HG03097 (cell line): ENCODE results near the gene EIF2AK3.

Experiments
- ATAC-seq: cut with Tn5 transposase; IDR thresholded peaks from one replicate; pipeline ENCODE4 v1.9.1; 2021; ENCODE audit not compliant: unreplicated experiment, low FRiP score

The EIF2AK3 gene

DNA sequence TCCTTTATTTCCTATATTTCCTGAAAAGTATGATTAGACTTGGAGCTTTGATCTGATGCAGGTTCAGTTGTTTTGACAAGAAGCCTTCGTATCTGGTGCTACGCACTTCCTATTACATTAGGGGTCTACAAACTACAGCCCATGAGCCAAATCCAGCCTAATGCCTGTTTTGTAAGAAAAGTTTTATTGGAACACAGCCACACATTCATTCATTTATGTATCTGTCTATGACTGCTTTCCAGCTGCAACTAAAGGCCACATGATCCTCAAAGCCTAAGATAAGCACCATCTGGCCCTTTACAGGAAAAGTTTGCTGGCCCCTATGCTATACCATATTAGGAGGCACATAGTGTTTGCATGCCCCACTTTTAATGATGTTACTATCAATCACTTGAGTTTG, 26.0 kb downstream of the EIF2AK3 start:
- no peak for ATAC-seq

DNA sequence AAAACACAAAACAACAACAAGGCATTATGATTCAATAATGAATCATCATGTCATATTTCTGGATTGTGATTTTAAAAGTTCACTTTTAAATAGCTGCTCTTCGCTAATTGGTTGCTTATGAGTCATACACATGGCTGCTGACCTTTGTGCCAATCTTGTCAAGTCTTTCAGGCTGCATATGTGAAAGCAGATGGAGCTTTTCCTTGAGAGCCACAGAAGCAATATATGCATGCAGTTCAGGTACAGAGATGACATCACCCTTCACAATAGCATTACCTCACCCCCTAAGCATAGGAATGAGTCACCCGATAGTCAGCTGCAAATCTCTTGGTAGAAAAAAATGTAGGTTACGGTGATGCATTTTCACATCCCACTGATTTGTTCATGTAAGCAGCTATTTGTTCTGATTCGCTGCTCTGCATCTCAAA, 27.2 kb downstream of the EIF2AK3 start:
- peak; percentile 96 for ATAC-seq

DNA sequence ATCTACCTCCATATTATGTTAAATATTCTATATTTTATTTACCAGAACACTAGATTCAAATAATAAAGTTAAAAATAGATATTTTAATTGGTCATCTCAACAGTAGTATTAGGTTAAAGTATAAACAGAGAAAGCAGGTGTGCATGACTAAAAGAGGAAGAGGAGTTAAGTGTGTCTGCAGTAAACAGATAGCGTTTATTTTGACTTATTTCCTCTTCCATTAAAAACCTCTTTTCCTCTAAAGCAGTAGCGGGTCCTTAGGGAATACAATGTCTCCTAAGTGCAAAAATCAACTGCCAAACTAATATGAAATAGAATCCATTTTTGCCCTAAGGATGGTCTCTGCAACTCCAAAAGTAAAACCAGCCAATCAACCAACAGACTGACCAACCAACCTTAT, 27.7 kb downstream of the EIF2AK3 start:
- peak; percentile 15 for ATAC-seq

DNA sequence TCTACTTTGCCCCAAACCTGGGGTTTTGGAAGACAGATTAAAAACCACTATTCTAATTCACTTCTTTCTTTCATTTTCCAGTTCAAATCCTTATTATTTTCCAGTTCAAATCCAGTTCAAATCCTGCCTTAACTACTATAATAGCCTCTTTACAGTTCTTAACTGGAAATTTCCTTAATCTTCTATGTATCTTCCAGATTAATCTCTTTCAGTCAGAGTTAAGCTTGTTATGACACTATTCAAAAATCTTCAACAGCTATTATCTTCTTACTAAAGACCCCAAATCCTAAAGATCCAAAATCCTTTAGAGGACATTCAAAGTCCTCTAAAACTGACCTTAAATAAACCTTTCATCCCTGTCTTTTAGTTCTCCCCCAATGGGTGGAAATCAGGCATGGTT, 30.1 kb downstream of the EIF2AK3 start:
- ATAC-seq, result no peak

DNA sequence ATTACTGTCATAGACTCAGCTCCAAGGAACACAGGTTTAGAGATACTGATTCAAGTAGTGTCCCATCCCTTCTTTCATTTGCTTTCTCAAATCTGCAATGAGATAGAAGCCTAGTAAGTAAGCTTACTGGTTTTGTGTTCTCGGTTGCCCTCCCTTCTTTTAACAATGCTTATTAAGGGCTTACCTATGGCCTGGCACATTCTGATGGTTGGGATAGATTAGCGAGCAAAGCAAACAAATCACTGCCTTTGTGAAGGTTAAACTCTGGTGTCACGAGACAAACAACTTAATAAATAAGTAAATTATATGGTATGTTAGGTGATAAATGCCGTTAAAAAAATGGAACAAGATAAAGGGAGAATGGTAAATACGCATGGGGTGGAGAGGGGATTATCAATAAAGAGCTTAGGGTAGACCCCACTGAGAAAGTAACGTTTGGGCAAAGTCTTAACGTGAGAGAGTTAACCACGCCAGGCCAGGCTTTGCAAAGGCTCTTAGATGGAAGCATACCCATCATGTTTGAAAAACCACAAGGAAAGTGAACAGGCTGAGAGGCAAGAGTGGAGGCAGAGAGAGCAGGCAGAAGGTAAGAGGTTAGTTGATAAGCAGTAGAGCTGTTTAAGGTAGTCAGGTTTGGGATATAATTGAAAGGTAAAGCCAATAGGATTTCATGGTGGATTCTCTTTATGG, 31.0 kb downstream of the EIF2AK3 start:
- ATAC-seq, result no peak

DNA sequence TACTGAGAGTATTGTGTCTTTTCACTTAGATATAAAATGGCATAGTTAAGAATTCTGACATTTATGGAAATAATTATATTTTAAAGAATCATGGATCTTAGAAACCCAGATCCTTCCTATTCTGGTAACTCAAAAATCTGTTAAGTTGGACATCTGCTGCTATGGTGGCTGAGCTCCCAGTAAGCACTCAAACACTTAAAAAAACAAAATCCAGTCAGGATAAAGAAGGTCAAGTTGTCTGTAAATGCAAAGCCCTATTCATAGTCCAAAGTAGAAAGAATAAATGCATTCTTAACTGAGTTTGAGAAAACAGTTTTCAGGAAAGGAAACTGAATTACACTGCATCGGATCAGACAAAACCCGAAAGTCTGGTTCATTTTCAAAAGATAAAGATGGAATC, 35.6 kb downstream of the EIF2AK3 start:
- ATAC-seq, result no peak

DNA sequence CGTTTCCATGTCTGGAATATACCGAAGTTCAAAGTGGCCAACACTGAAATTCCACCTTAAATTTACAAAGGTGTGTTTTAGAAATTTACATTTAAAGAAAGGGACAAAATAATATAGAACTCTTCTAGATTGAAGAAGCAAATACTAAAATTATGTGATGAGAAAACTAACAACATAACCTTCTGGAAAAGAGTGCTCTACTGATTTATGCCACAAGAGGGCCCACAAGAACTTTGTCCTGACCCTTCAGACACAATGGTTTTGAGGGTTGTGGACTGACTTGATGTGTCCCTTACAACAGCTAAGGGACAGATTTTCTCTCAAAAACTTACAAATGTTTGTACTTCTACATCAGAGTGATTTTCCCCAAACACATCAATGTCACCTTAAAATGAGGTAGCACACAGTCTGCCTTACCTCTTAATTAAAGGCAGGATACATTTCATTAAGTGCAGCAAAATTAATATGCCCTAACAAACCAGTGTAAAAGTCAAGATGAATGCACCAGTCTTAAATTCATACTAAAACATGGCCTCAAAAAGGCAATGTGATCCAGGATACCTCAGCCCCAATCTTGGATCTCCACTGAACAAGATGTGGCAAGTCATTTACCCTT, 36.2 kb downstream of the EIF2AK3 start:
- peak; percentile 66 for ATAC-seq

DNA sequence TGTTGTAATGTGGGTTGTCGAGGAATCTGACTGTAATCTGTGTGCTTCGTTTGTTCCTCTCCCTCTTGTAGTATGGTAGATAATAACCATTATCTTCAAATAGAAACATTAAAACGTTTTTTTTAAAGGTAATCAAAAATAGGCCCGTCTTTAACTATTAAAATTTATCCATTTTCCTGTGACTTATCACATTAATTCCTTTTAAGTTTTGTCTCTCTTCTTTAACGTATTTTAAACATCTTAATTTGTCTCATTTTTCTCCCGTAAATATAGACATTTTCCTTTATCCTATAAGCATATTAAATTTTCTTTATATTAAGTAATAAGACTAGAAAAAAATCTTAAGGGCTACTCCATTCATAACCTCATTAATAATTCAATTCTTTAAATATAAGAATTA, 41.3 kb downstream of the EIF2AK3 start:
- ATAC-seq, result no peak

DNA sequence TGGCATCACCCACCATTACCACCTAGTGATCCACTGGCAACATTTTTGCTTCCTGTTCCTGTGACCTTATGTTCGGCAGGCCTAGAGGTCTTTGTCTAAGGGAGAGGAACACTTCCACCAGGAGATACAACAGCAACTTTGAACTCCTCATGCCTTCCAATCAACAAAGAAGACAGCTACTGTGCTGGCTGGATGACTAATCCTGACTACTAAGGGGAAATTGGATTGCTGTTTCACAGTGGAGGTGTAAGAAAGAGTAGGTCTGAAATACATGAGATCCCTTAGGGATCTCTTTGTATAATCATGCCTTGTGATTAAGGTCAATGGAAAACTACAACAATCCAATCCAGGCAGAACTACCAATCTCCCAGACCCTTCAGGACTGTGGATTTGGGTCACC, 45.2 kb downstream of the EIF2AK3 start:
- no peak for ATAC-seq

DNA sequence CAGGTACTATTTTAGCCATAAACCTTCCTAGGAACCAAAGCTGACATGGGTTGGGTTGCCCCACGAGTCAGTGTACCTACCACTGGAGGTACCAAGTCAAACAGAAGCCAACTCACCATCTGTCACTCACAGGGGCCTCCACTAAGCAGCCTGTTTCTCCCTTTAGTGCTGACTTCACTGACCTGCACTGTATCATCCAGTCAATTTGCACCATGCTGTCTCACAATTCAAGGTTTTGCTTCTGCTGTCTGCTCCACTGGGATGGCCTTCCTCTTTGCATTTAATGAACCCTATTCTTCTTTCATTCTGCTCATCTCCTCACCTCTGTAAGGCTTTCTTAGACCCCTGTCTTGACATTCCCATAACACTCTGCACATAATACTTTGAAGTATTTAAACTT, 47.2 kb downstream of the EIF2AK3 start:
- no peak for ATAC-seq

DNA sequence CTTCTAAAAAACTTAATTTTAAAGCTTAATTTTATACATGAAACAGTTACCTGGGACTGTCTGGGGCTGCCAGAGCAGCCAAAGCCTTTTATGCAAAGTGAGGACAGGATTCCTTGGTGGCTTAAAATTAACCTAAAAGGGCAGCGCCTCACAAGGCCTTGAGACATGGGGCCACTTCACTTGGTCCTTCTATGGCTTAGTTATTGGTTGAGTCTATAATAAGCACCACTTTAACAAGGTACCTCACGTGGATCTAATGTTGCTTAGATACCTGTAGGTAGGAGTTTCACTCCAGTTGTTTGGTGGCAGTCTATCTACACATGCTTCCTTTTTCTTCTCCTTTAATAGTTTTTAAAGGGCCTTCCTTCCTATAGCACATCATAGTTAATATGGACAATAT, 51.6 kb downstream of the EIF2AK3 start:
- no peak for ATAC-seq

DNA sequence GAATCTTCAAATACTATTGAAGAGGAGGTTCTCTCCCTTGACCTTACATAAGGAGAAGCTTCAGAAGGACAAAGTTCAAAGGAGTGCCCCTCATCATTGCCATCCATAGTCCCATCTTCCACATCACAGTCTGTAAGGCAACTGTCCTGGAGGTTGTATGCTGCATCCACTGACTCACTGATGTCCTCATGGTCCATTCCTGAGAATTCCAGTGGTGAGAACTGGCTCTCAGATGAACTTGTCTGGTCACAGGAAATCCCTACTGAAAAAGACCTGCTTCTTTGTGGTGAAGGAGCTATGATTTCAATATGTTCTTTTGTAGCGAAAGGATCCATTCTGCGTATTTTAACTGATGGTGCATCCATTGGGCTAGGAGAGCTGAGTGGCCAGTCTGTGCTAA, 52.2 kb downstream of the EIF2AK3 start:
- ATAC-seq, result no peak

DNA sequence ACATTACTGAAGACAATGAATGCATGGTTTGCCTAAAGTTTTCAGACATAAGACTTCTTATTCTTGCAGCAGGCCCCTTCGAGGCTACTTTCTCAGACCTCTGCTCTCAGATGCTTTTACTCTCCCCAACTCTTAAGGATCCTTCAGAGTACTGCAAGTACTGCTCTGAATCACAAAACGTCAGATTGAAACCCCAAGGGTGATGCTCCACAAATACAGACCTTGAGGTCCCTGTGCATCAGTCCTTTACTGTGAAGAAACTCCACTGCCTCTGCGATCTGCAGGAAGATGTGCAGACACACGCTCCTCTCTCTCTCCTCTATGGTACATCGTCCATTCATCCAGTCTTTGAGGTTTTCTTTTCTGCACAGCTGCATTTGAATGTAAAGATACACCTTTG, 52.8 kb downstream of the EIF2AK3 start:
- ATAC-seq, result no peak

DNA sequence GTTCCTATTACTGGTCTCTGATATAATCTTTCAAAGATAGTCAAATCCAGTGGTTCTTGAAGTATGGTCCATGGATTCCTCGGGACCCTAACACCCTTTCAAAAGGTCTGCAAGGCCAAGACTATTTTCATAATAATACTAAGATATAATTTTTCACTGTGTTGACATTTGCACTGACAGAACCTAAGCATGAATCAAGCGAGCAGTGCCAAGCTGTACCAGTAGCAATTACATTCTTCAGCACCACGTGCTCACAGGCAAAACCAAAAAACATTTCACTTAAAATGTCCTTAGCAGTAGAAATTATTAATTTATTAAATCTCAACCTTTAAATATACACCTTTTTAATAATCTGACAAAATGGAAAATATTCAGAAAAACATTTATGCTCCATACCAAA, 59.1 kb downstream of the EIF2AK3 start:
- ATAC-seq, result no peak

DNA sequence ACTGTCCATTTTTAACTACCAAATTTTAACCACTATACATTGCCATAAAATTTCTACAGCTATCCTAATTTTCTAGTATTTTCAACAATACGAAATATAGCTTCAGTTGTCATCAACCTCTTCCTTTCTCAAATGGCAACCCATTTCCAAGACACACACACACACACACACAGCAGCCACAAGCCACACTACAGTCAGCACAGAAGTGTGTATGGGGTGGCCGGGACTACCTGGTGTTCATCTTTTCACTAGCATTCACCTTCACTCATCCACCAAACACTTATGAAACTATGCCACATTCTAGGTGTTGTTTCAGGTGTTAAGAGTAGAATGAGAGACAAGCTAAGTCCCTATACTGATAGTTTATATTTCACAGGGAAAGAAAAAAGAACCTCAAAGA, 62.9 kb downstream of the EIF2AK3 start:
- ATAC-seq, result no peak

DNA sequence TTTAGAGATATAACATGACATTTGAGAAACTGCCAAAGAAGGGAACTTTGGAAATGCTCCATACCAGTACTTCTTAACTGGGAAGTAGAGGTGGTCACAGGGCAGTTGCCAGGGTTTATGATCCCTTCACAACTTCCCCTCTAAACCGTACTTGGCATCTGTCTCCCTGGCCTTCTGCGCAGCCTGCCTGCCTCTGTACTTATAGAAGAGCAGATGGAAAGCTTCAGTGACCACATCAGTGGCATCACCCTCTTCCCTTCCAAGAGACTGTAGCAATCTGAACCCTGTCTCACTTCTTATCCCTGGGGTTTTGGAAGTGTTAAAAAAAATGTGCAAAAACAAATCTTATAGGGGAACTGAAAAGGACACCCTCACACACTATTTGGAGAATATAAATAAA, 64.1 kb downstream of the EIF2AK3 start:
- no peak for ATAC-seq

DNA sequence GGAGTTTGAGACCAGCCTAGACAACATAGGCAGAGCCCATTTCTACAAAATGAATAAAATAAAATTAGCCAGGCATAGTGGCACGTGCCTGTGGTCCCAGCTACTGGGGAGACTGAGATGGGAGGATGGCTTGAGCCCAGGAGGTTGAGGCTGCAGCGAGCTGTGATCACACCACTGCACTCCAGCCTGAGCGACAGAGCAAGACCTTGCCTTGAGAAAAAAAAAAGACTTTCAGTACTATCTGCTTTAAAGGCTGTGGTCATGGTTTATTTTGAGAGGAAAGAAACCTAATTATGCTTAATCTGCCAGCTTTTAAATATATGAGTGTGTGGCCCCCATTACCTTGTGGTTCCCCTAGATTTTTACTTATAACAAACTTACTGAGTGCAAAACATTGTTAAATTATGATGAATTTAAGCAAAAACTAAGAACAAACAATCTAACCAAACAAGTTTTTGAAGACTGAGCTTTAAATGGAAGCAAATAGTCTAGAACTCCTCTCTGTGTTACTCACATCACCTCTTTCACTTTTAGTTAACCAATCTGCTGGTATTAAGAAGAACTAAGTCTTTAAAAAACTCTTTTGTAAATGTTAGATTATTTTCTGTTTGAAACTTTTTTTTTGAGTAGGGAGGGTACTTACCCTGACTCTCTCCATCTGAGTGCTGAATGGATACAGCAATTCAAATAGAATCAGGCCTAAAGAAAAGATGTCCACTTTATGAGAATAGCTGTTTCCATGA, 65.4 kb downstream of the EIF2AK3 start:
- ATAC-seq, result peak; percentile 49

DNA sequence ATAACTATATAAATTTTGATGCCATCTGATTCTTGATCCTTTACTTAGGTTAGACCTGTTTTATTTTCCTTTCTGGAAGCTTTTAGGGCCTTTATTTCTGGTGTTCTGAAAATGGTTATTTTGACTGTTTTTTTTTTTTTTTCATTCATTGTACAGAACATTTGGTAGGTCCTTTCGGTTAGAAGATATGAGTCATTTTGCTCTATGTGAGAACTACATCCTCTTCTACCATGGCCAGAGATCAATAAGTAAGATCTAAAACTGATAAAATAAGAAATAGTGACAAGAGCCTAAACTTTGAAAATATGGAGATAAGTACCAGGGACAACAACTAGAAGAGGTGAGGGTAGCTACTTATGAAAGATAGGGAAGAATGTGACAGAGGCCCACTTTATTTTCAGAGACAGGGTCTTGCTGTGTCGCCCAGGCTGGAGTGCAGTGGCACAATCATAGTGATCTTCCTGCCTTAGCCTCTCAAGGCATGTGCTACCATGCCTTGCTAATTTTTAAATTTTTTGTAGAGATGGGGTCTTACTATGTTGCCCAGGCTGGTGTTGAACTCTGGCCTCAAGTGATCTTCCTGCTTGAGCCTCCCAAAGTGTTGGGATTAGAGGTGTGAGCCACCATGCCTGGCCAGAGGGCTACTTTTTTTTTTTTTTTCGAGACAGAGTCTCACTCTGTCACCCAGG, 66.5 kb downstream of the EIF2AK3 start:
- ATAC-seq, result no peak

DNA sequence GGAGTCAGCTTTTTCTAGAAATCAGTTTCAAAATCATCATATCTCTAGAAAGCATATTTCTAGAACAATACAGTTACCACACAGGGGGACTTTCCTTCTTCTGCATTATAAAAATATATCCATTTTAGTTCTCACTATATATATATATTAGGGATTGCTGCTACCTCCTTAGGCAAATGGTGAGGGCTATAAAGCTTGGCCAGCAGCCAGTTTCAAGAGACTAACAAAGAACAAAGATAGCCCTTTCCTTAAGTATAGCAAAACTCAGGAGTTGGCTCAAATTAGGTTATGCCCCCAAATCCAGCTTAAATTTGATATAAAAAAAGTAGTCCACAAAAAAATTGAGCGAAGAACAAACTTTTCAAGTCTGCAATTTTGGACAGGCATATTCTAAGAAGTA, 70.0 kb downstream of the EIF2AK3 start:
- ATAC-seq, result no peak

DNA sequence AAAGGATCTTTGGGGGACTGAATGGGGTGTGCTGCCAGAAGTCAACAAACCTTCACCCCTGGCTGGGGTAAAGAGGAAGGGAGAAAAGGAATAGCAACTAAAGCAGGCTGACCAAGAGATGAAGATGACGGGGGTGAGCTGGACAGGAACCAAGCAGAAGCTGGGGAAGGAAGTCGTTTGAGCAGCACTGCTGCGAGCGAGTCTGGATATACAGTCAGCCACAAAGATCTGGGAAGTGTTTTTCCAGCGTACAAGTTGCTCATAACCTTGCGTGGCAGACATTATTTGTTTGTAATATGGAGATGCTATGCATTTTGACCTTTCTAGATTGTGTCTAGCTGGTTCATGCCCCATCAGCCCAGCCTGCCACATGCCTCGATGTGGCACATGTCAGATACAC, 71.2 kb downstream of the EIF2AK3 start:
- no peak for ATAC-seq

DNA sequence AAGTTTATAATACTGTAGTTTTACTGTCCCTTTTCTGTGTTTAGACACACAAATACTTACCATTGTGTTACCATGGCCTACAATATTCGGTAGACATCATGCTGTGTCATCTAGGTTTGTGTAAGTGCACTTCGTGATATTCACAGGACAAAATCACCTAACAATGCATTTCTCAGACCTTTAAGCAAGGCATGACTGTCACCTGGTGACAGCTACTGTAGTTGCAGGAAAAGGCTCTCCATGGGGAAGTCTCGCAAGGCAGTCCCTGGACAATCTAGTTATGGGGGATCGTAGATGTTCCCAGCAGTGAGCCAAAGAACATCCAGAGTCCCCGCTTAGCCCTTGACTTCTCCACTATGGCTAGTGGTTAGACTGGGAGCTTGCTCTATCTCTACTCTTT, 73.1 kb downstream of the EIF2AK3 start:
- no peak for ATAC-seq
